K562 treated with DMSO at 1 percent for 12 hours (cell line): ENCODE results near the gene CRTC1. TPM values are rescaled to one million over a fixed set of nuclear protein-coding genes. Genes with fewer than 3 reads are reported as not detected.

Experiments used
- total RNA-seq: library from RNA; unstranded; fragments of 300-600 nt; gene quantifications from 2 replicates; pipeline ENCODE4 v1.2.3, GENCODE V29; 2022; ENCODE audit not compliant: insufficient read depth

CRTC1 gene
- total RNA-seq = 11.3 and 15.6 TPM in 2 replicates

GRCh38 chr19:18683109-18683957 lies at the start of gene CRTC1:
TSS of gene CRTC1 (plus strand) at chr19:18683680. CDS start at chr19:18683703, 23 bp downstream.

GRCh38 chr19:18636969-18637629 lies 46.4 kb upstream of the CRTC1 start, which contains the start of gene KLHL26:
TSS of gene KLHL26 (plus strand) at chr19:18637028. CDS start at chr19:18637055, 27 bp downstream.

GRCh38 chr19:18790566-18791314 lies 107.3 kb downstream of the CRTC1 start, which contains the start of gene COMP:
TSS of gene COMP (minus strand) at chr19:18791305. CDS start at chr19:18791269, 36 bp downstream.

GRCh38 chr19:18831524-18832305 lies 148.2 kb downstream of the CRTC1 start, which contains the start of gene UPF1:
TSS of gene UPF1 (plus strand) at chr19:18831959. CDS start at chr19:18832210, 251 bp downstream.

Other genes starting within 250 kb of the CRTC1 start
- 221 and 238 TPM in 2 replicates for gene ISYNA1, start 245.5 kb upstream of the CRTC1 start, total RNA-seq
- gene ELL, start 161.6 kb upstream of the CRTC1 start, total RNA-seq = 8.9 and 15.6 TPM in 2 replicates
- 233 and 342 TPM in 2 replicates for gene FKBP8, start 140.1 kb upstream of the CRTC1 start, total RNA-seq
- gene KXD1, start 125.8 kb upstream of the CRTC1 start, total RNA-seq = 129 and 146 TPM in 2 replicates
- gene UBA52, start 111.8 kb upstream of the CRTC1 start, total RNA-seq = 2,712 and 3,383 TPM in 2 replicates
- gene REX1BD, start 94.9 kb upstream of the CRTC1 start, total RNA-seq = 74.6 and 112 TPM in 2 replicates
- 3.0 and 3.1 TPM in 2 replicates for gene CRLF1, start 76.9 kb upstream of the CRTC1 start, total RNA-seq
- gene TMEM59L, start 70.8 kb upstream of the CRTC1 start, total RNA-seq = 0.74 TPM in 1 of 2 replicates, not detected in the other
- 9.6 and 12.1 TPM in 2 replicates for gene KLHL26, start 46.7 kb upstream of the CRTC1 start, total RNA-seq
- not detected in 2 replicates for gene COMP, start 107.6 kb downstream of the CRTC1 start, total RNA-seq
- 43.6 and 72.0 TPM in 2 replicates for gene UPF1, start 148.3 kb downstream of the CRTC1 start, total RNA-seq
- gene CERS1, start 212.5 kb downstream of the CRTC1 start, total RNA-seq = 0.48 TPM in 2 replicates
- 371 and 510 TPM in 2 replicates for gene COPE, start 235.7 kb downstream of the CRTC1 start, total RNA-seq
- 66.8 and 82.9 TPM in 2 replicates for gene DDX49, start 236.0 kb downstream of the CRTC1 start, total RNA-seq